GM19351 (cell line): ENCODE results near the gene SLC27A2.

Source experiments
- ATAC-seq: cut with Tn5 transposase; IDR thresholded peaks from one replicate; pipeline ENCODE4 v1.9.1; 2021; ENCODE audit warnings: mild to moderate bottlenecking, moderate library complexity; ENCODE audit not compliant: unreplicated experiment

SLC27A2 gene

GRCh38 chr15:50190166-50190570 lies 8.2 kb downstream of the SLC27A2 start:
- no peak for ATAC-seq

GRCh38 chr15:50190723-50191122 lies 8.7 kb downstream of the SLC27A2 start:
- ATAC-seq = peak; percentile 65

GRCh38 chr15:50192164-50192563 lies 10.2 kb downstream of the SLC27A2 start:
- ATAC-seq = no peak

- ATAC-seq = no peak
These were observed 11.1 kb downstream of the SLC27A2 start for GRCh38 chr15:50192926-50193620.

GRCh38 chr15:50202003-50202402 lies 20.0 kb downstream of the SLC27A2 start:
- ATAC-seq = no peak

- ATAC-seq = no peak
These were observed 24.0 kb downstream of the SLC27A2 start for GRCh38 chr15:50206020-50206419.

- ATAC-seq = no peak
These were observed 27.8 kb downstream of the SLC27A2 start for GRCh38 chr15:50209809-50210208.

GRCh38 chr15:50210462-50211157 lies 28.6 kb downstream of the SLC27A2 start:
- ATAC-seq = no peak

- no peak for ATAC-seq
These were observed 36.3 kb downstream of the SLC27A2 start for GRCh38 chr15:50218291-50218690.

- no peak for ATAC-seq
These were observed 36.7 kb downstream of the SLC27A2 start for GRCh38 chr15:50218691-50219090.

GRCh38 chr15:50219820-50220219 lies 37.8 kb downstream of the SLC27A2 start:
- ATAC-seq = no peak

- ATAC-seq = no peak
These were observed 40.2 kb downstream of the SLC27A2 start for GRCh38 chr15:50222181-50222580.

- no peak for ATAC-seq
These were observed 42.6 kb downstream of the SLC27A2 start for GRCh38 chr15:50224606-50225005.

GRCh38 chr15:50225057-50225456 lies 43.1 kb downstream of the SLC27A2 start:
- ATAC-seq = no peak

- ATAC-seq = no peak
These were observed 43.9 kb downstream of the SLC27A2 start for GRCh38 chr15:50225938-50226337.

GRCh38 chr15:50227076-50227475 lies 45.1 kb downstream of the SLC27A2 start:
- no peak for ATAC-seq

- no peak for ATAC-seq
These were observed 46.9 kb downstream of the SLC27A2 start for GRCh38 chr15:50228866-50229265.

GRCh38 chr15:50229336-50229735 lies 47.3 kb downstream of the SLC27A2 start:
- no peak for ATAC-seq

- ATAC-seq = no peak
These were observed 49.8 kb downstream of the SLC27A2 start for GRCh38 chr15:50231761-50232160.

GRCh38 chr15:50232791-50233190 lies 50.8 kb downstream of the SLC27A2 start:
- no peak for ATAC-seq

- ATAC-seq = no peak
These were observed 51.3 kb downstream of the SLC27A2 start for GRCh38 chr15:50233192-50233736.

- no peak for ATAC-seq
These were observed 52.8 kb downstream of the SLC27A2 start for GRCh38 chr15:50234764-50235163.
